ENCODE data around the gene CD2.

CD2 gene

DNA sequence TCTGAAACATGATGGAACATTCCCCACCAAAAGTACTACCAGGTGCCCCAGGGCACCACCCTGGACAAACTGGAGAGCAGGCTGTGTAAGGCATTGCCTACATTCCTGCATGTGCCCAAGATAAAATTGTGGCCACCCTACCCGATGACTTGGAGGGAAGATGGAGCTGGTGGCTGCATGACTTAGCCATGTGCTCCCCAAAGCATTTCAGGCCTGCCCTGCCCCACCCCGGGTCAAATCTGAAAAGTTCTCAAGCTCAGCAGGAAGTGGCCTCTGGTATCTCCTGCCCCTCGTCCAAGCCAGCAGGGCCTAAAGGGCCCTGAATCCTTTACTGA, 8.5 kb downstream of the CD2 start:
- DNase-seq = no peak

GRCh38 chr1:116763116-116763786, 9.0 kb downstream of the CD2 start:
- peak; percentile 30 for DNase-seq

DNA sequence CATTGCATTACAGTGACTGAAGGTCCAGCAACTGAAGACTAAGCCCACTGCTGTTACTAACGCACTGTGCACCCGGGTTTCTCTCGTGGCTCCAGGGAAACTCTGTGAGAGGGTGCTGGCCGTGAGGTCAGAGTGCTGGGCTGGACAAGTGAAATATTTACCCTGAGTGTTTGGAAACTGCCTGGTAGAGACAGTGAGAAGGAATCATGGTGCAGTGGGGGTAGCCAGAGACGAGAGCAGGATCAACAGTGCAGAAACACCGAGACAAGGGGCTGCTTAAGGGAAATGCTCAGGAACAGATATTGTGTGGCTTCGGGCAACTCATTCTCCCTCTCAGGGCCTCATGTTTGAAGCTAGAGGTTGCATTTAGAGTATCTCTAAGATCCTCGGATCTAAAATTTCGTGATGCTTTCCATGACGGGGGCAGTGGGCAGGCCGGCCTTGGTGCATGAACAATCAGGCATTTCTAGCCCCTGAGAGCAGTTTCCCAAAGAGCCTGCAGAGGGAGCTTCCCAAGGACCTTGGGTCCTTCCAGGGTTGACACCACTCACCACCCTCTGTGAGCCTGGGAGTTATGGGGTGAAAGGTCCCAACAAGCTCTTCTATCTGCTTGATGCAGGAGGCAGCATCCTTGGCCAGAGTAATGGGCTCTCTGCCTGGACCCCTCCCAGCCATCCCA, 9.7 kb downstream of the CD2 start:
- DNase-seq = peak; percentile 50

GRCh38 chr1:116764466-116764898, 10.3 kb downstream of the CD2 start:
- no peak for DNase-seq

DNA sequence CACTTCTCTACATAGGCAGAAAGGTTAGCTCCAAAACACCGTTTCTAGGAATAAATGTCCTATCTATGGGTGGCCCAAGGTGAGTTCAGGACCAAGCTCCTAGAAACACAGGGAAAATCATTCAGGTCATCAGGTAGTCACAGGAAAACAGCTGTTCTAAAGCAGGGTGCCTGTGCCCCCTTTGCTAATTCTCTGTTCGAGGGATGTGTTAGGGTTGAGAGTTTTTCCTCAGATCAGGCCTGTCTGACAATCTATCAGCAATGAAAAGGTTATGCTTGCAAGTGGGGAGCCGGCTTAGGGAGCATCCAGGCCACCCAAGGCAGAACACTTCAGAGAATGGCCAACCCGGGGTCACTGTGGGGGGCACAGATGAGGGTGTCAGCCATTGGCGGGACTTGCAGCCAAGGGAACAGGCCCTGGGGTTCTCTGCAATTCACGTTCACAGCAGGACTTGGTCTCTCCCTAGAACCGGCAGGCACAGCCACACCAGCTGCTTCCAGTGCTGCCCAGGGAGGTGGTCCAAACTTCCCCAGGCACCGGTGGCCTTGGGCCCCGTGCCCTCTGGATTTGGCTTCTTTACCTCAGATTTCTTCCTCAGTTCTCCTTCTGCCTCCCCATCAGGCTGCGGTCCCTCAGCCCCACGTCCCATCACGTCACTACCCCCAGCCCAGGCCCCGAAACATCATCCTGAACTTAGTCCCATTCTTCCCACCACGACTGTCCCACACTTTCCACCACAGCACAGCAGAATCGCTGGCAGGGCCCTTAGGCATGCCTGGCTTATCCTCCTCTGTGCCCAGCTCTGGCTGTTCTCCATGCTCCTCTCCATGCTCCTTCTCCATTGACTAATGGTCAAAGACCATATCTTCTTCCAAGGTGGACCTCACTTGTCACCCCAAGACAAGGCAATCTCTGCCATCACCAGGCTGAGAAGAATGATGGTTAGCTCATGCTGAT, 11.0 kb downstream of the CD2 start:
- no peak for DNase-seq

DNA sequence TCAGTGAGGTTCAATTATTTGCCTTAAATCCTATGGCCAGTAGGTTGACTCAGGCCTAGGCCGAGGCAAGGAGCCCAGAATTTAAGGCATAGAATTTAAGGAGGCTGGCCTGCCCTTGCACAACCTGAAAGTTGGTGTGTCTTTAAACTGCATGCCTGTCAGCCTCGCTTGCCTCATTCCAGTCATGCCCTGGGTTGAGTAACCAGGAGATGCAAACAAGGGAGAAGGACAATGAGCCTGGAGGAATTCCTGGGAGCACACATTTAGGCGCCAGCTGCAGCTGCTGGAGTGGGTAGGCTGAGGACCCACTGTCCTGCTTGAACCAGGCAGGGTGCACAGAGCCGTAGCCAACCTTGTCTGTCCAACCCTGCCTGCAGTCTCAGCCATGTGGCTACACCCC, 11.7 kb downstream of the CD2 start:
- DNase-seq = no peak

- DNase-seq = no peak
Observed at GRCh38 chr1:116766616-116767469, 12.6 kb downstream of the CD2 start.

DNA sequence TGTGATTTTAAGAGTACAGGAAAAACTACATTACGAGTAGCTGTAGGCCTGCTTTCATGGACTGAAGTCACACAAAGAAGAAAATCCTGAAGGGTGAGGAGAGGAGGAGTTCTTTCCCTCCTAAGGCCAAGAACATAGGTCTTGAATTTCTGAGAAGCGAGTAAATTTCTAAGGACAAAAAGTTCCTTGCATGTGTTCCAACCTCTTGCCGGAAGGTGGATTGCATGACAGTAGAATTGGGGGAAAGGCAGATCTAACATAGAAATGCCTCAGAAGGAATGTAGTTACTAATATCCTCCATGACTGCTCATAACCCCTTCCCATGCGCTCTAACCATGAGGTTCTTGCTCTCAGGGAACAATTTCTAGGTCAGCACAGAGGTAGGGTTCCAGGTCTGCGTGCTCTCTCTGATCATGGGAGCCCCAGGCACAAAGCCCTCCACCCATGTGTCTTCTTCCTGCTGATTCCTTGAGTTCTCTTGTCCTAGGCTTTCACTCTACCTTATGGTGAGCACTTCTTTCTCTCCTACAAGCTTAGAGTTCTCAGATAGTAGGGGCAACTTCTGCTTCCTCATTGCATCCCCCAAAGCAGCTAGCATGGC, 13.7 kb downstream of the CD2 start:
- no peak for DNase-seq

- no peak for DNase-seq
Observed at GRCh38 chr1:116768416-116769103, 14.3 kb downstream of the CD2 start.

- no peak for DNase-seq
Observed at GRCh38 chr1:116769104-116769452, 14.8 kb downstream of the CD2 start.

DNA sequence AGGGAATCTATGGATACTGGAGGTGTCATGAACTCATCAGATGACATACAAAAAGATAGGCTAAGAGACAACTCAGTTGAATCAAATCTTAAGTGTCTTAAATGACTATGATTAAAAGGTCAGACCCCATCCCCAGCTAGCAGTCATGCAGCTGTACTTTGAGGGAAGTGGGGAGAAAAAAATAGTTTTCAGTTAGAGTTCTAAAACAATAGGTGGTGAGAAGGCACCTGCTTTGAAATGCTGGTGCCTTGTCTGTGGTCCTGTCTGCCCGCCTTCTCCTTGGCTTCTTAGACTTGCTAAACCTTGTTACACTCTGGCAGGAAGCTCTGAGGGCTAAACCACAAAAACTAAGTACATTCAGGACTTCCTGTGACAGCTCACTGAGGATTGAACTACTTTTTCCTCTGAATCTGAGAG, 15.3 kb downstream of the CD2 start:
- DNase-seq = peak; percentile 15

DNA sequence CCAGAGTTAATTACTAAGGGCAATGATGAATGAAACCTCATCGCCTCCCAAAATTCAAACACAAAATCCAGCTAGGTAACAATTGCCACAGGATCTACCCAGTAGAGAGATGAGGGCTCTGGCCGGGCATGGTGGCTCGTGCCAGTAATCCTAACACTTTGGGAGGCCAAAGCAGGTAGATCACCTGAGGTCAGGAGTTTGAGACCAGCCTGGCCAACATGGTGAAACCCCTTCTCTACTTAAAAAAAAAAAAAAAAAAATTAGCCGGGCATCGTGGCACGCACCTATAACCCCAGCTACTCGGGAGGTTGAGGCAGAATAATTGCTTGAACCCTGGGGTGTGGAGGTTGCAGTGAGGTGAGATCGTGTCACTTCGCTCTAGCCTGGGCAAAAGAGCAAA, 15.8 kb downstream of the CD2 start:
- no peak for DNase-seq

- DNase-seq = no peak
Observed at GRCh38 chr1:116770625-116771024, 16.4 kb downstream of the CD2 start.

DNA sequence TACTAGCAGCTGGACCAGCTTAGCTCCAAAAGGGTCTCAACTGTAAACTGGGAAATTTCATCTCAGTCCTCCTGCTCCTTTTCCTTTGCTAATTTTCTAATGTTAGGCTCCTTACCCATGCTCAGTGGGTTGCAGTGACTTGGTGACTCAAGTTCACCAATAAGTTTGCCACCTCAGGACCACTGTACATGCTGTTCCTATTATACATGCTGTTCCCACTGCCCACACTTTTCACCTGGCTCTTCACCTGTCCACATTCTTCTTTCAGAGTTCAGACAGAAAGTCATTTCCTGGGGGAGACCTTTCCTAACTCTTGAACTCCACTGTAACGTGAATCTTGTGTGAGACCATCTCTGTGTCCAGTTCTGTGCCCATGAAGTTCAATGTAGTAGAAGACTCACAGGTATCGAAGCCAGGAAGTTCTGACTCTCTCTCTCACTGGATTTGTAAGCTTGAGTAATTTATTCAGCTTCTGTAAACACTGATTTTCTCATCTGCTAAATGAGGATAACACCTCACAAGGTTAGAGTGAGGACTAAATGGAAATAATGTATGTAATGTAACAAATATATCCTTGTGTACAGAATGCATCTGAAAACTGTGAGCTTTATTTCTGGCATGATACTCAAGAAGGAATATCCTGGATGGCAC, 17.9 kb downstream of the CD2 start:
- DNase-seq = no peak

GRCh38 chr1:116772648-116773045, 18.4 kb downstream of the CD2 start:
- no peak for DNase-seq

- DNase-seq = no peak
Observed at GRCh38 chr1:116775116-116775752, 21.0 kb downstream of the CD2 start.

DNA sequence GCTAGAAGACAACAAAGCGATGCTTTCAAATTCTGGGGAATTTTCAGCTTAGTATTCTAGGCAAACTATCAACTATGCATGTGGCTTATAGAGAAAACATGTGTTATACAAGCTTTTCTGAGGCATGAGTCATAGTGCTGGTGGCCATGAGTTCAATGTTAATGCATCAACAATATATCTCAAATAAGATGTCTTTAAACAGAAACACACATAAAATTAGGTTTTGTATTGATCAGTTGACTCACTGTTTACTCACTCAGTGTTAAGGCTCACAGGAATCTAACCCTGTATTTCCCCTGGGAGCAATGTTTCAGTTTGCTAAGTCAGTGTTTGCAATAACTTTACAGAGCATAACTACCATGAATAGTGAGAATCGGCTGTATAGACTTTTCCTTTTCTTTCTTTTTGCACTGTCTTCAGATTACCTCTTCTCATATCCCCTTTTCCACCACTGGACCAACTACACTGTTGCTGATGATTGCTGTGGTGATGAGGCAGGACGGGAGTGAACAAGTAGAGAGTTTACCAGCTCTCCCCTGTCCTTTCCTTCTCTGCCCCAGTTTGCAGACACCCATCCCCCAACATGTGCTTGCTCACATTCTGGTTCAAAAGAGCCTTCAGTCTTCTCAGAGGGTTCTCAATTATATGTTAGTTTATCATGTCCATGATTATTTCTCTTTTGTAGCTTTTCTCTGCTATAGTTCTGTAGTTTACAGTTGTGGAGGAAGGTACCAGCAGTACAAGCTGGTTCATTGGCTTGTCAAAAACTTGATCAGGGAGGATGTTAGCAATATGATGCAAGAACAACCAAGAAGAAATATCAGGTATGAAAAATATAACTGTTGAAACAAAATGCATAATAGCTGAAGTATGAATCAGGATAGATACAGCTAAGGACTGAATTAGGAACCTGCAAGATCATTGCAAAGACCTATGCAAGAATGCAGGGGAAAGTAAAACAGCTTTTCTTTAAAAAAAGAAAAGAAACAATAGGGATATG, 23.9 kb downstream of the CD2 start:
- no peak for DNase-seq

DNA sequence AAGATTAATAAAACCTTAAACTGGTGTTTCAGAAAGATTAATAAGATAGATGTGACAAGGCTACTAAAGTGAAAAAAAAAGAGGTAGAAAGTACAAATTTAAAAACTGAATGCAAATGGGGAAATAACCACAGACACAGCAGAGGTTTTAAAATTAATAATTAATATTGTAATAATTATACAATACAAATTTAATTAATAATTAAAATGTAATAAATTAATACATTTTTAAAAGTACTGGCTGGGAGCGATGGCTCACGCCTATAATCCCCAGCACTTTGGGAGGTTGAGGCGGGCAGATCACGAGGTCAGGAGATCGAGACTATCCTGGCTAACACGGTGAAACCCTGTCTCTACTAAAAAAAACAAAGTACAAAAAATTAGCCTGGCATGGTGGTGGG, 26.8 kb downstream of the CD2 start:
- DNase-seq = no peak

DNA sequence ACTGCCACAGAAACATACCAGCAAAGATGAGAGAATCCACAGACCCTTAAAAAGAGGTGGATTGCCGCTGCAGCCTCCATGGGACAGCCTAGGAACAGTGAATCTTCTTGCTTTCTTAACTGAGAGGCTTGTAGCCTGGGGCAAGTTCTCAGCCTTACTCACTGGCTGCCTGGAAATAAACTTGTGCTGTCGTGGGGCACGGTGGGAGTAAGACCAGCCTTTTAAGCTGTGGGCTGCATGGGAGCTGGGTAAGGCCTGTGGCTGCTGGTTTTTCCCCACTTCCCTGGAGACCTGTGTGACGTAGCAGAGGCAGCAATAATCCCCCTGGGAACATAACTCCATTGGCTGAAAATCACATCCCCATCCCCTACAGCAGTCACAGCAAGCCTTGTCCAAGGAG, 30.8 kb downstream of the CD2 start:
- no peak for DNase-seq

GRCh38 chr1:116786049-116786448, 31.8 kb downstream of the CD2 start:
- no peak for DNase-seq

Data from OCI-M1 (cell line).